Measurements from ENCODE around the gene CLIC5. TPM values are rescaled to one million over a fixed set of nuclear protein-coding genes. Genes with fewer than 3 reads are reported as not detected.
A peak's percentile ranks its signal among the peaks of the same experiment; 100 is the strongest.

CLIC5 gene
- total RNA-seq, 1 donor: not detected

DNA sequence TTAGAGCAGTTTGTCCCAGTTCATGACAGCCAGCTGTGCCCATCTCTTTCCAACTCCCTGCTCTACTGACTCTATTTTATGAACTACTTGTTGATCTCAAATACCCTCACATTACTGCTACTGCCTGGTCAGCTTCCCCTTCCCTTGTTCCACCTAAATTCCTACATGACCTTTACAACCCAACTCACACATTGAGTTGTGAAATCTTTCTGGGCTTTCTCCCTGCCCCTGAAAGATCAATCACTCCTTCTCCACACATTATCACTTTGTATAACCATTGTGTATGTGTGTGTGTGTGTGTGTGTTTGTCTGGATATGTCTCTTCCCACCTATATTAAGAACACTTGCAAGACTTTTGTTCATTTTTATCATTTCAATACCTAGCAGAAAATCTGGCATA, 42.1 kb upstream of the CLIC5 start:
- TF ChIP-seq, protein P1, sequence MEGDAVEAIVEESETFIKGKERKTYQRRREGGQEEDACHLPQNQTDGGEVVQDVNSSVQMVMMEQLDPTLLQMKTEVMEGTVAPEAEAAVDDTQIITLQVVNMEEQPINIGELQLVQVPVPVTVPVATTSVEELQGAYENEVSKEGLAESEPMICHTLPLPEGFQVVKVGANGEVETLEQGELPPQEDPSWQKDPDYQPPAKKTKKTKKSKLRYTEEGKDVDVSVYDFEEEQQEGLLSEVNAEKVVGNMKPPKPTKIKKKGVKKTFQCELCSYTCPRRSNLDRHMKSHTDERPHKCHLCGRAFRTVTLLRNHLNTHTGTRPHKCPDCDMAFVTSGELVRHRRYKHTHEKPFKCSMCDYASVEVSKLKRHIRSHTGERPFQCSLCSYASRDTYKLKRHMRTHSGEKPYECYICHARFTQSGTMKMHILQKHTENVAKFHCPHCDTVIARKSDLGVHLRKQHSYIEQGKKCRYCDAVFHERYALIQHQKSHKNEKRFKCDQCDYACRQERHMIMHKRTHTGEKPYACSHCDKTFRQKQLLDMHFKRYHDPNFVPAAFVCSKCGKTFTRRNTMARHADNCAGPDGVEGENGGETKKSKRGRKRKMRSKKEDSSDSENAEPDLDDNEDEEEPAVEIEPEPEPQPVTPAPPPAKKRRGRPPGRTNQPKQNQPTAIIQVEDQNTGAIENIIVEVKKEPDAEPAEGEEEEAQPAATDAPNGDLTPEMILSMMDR (IDR thresholded peaks at IDR 0.05; ENCODE audit: insufficient read depth, low read depth, low read length): no peak
- DNase-seq (ENCODE audit: low read depth): no peak
- H3K4me3 ChIP-seq (ENCODE audit: low read depth, low read length): no peak overlapping the region

DNA sequence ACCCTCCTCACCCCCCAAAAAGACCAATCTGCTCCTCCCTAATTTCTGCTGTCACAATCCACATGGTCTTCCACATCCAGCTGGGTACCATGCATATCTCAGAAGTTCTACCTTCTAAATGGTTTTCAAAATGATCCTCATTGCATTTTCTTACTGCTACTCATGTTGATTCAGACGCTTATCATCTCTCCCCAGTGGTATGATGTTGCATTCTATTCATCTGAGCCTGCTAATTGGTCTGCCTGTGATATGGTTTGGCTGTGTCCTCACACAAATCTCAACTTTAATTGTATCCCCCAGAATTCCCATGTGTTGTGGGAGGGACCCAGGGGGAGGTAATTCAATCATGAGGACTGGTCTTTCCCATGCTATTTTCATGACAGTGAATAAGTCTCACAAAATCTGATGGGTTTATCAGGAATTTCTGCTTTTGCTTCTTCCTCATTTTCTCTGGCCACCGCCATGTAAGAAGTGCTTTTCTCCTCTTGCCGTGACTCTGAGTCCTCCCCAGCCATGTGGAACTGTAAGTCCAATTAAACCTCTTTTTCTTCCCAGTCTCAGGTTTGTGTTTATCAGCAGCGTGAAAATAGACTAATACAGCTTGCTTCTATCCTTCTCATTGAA, 41.4 kb upstream of the CLIC5 start:
- TF ChIP-seq, protein P1 (IDR thresholded peaks at IDR 0.05; ENCODE audit: insufficient read depth, low read depth, low read length): no peak

DNA sequence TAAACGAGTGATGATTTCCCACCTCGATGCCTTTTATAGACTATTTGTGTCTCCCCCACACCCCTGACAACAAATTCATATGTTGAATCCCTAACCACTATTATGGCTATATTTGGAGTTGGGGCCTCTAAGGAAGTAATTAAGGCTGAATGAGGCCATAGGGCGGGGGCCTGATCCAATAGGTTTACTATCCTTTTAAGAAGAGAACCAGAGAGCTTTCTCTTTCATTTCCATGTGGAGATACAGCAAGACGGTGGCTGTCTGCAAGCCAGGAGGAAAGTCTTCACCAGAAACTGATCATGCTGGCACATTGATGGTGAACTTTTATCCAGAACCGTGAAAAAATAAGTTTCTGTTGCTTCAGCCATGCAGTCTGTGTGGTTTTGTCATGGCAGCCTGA, 38.9 kb upstream of the CLIC5 start:
- H3K4me3 ChIP-seq (ENCODE audit: low read depth, low read length): no peak overlapping the region
- TF ChIP-seq, protein P1 (IDR thresholded peaks at IDR 0.05; ENCODE audit: insufficient read depth, low read depth, low read length): no peak

More for the DNA sequence above, 41.4 kb upstream of the CLIC5 start:
- no peak overlapping the region for H3K4me3 ChIP-seq (ENCODE audit: low read depth, low read length)
- no peak for DNase-seq (ENCODE audit: low read depth)

DNA sequence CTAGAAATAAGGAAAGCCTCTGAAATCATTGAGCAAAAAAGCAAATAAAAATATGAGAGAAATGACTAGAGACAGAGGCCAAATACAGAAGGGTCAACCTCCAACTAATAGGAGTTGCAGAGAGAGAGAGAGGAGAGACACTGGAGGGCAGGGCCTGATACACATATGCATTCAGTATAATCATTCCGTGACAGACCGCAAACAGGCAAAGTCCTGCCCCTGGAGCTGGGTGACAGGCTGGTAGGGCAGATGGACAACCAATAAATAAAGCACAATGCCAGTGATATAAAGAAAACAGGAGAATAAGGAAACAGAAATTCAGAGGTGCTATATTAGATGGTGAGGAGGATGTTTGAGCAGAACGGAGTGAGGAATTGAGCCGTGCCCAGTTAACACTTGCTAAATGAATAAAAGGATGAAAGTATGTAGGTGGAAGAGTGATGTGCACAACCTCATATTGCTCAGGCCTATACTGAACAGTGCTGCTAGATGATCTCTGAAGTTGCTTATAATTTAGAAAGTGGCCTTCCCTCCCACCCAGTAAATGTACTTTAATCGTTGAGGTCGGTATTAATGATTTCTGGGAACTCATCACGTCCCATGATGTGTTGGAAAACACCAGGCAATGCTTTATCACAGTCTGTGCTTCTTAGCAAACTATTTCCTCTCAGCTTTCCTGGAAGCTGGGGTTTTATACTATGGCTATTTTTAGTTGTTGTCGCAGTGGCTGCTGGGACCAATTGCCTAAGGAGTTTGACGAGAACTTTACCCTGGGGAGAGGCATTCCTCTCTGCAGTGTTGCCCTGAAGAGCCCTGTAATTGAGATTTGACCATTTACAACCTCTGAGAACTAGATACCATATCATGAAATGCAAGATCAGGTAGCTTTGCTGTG, 37.6 kb upstream of the CLIC5 start:
- TF ChIP-seq, protein P1 (IDR thresholded peaks at IDR 0.05; ENCODE audit: insufficient read depth, low read depth, low read length): no peak
- DNase-seq (ENCODE audit: low read depth): peak; percentile 5
- H3K4me3 ChIP-seq (ENCODE audit: low read depth, low read length): no peak overlapping the region

More for the DNA sequence above, 38.9 kb upstream of the CLIC5 start:
- DNase-seq (ENCODE audit: low read depth): no peak

DNA sequence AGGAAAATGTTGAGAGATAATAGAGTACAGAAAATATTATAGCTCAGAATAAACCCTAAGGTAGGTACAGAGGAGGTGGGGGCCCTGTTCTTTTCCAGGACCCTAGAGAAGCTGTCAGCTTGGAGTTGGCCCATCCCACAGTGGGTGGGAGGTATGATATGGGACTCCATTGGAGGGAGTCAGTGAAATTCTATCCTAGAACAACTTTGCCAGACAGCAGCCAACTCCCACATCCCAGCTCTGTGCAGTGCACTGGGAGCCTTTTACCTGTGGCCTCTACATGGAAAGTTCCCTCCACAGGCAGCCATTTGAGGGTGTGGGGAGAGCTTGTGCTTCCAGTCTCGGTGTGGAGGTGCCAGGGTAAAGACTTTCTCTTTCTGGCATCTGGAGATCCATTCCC, 36.8 kb upstream of the CLIC5 start:
- no peak for DNase-seq (ENCODE audit: low read depth)
- H3K4me3 ChIP-seq (ENCODE audit: low read depth, low read length): no peak overlapping the region
- TF ChIP-seq, protein P1 (IDR thresholded peaks at IDR 0.05; ENCODE audit: insufficient read depth, low read depth, low read length): no peak

DNA sequence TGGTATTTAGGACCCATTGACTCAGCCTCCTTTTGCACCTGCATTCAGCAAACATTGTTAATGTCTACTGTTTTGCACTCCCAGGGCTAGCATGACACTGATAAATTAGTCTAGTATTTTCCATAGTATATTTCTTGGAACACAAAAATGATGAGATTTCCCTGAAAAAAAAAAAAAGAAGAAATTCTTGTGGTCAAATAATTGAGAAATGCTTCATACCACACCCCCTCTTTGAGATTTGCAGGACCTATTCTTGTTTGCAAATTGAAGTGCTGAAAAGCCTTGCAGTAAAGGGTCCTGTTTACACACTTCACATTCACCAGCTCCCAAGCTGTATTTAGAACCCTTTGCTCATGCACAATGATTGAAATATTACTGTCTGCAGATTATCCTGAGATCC, 36.3 kb upstream of the CLIC5 start:
- TF ChIP-seq, protein P1 (IDR thresholded peaks at IDR 0.05; ENCODE audit: insufficient read depth, low read depth, low read length): no peak
- H3K4me3 ChIP-seq (ENCODE audit: low read depth, low read length): no peak overlapping the region
- DNase-seq (ENCODE audit: low read depth): no peak
